HG03575 (cell line): Measurements from ENCODE around the gene DCDC2.
A peak's percentile ranks its signal among the peaks of the same experiment; 100 is the strongest.
"Not testable (repeated sequence)": the region's sequence is repeated elsewhere in the genome, so short reads cannot be mapped to it uniquely, and the experiment has no call there.

ENCODE experiments used
- ATAC-seq: cut with Tn5 transposase; IDR thresholded peaks from one replicate; pipeline ENCODE4 v1.9.1; 2021; ENCODE audit not compliant: unreplicated experiment, insufficient number of reproducible peaks, low FRiP score; ENCODE audit errors: extremely low read depth

The DCDC2 gene

GRCh38 chr6:24283043-24283985 lies 74.5 kb downstream of the DCDC2 start:
- ATAC-seq, result peak; percentile 43

- no peak for ATAC-seq
Observed at GRCh38 chr6:24274441-24275083, 83.3 kb downstream of the DCDC2 start.

- ATAC-seq, result no peak
Observed at GRCh38 chr6:24273096-24273870, 84.6 kb downstream of the DCDC2 start.

- no peak for ATAC-seq
Observed at GRCh38 chr6:24272553-24272952, 85.3 kb downstream of the DCDC2 start.

- ATAC-seq, result no peak
Observed at GRCh38 chr6:24272148-24272547, 85.7 kb downstream of the DCDC2 start.

- ATAC-seq, result no peak
Observed at GRCh38 chr6:24270011-24270410, 87.8 kb downstream of the DCDC2 start.

GRCh38 chr6:24258214-24258613 lies 99.6 kb downstream of the DCDC2 start:
- ATAC-seq, result not testable (repeated sequence)

GRCh38 chr6:24257282-24257681 lies 100.6 kb downstream of the DCDC2 start:
- ATAC-seq, result no peak

- peak; percentile 86 for ATAC-seq
Observed at GRCh38 chr6:24255676-24256075, 102.2 kb downstream of the DCDC2 start.

- ATAC-seq, result no peak
Observed at GRCh38 chr6:24253360-24253759, 104.5 kb downstream of the DCDC2 start.

GRCh38 chr6:24252280-24252679 lies 105.6 kb downstream of the DCDC2 start:
- no peak for ATAC-seq

- no peak for ATAC-seq
Observed at GRCh38 chr6:24251339-24251738, 106.5 kb downstream of the DCDC2 start.

- ATAC-seq, result no peak
Observed at GRCh38 chr6:24249926-24250325, 107.9 kb downstream of the DCDC2 start.

- ATAC-seq, result no peak
Observed at GRCh38 chr6:24245275-24245674, 112.6 kb downstream of the DCDC2 start.

- ATAC-seq, result no peak
Observed at GRCh38 chr6:24242924-24243323, 114.9 kb downstream of the DCDC2 start.

- not testable (repeated sequence) for ATAC-seq
Observed at GRCh38 chr6:24241779-24242178, 116.1 kb downstream of the DCDC2 start.

- ATAC-seq, result no peak
Observed at GRCh38 chr6:24240943-24241342, 116.9 kb downstream of the DCDC2 start.

GRCh38 chr6:24240380-24240928 lies 117.4 kb downstream of the DCDC2 start:
- ATAC-seq, result no peak

- ATAC-seq, result no peak
Observed at GRCh38 chr6:24238700-24239099, 119.2 kb downstream of the DCDC2 start.
